HepG2 (cell line): Measurements from ENCODE around the gene ABT1. TPM values are rescaled to one million over a fixed set of nuclear protein-coding genes. Genes with fewer than 3 reads are reported as not detected.

ENCODE experiments used
- CCAR2 ChIP-seq: fragments of 200-400 bp; formaldehyde crosslinking; optimal IDR thresholded peaks from 2 replicates; pipeline ENCODE3; 2018; ENCODE audit warnings: low read depth, mild to moderate bottlenecking, low read length, moderate library complexity
- FOXA1 ChIP-seq, 2 experiments: fragments of 450-650 bp in 1 of 2; sonication (generic) in 1 of 2; formaldehyde crosslinking in 1 of 2; IDR thresholded peaks; 2 replicates each; pipeline versions ENCODE4 v1.4.0 to v1.6.1; 2016 to 2020; ENCODE audit warnings: missing genetic modification reagents in 1 of 2
- FUBP1 ChIP-seq: sonication (generic); formaldehyde crosslinking; IDR thresholded peaks from 2 replicates; pipeline ENCODE4 v1.5.1; 2020; ENCODE audit warnings: missing genetic modification reagents, mild to moderate bottlenecking, borderline replicate concordance
- GPN1 ChIP-seq: sonication (generic); formaldehyde crosslinking; IDR thresholded peaks from 2 replicates; pipeline ENCODE4 v1.5.1; 2020; ENCODE audit warnings: missing genetic modification reagents, borderline replicate concordance
- HHEX ChIP-seq: IDR thresholded peaks from 2 replicates; pipeline ENCODE4 v1.6.1; 2016; ENCODE audit warnings: control low read depth
- HMGA1 ChIP-seq: sonication (generic); formaldehyde crosslinking; conservative IDR thresholded peaks from 2 replicates; pipeline ENCODE4 v1.4.0; 2020; ENCODE audit warnings: missing genetic modification reagents
- HOXD1 ChIP-seq: sonication (generic); formaldehyde crosslinking; IDR thresholded peaks from 2 replicates; pipeline ENCODE4 v1.5.0; 2020; ENCODE audit warnings: missing genetic modification reagents
- ISL2 ChIP-seq: sonication (generic); formaldehyde crosslinking; IDR thresholded peaks from 2 replicates; pipeline ENCODE4 v1.5.0; 2020; ENCODE audit warnings: missing genetic modification reagents
- JUNB ChIP-seq: sonication (generic); formaldehyde crosslinking; IDR thresholded peaks from 2 replicates; pipeline ENCODE4 v1.8.0; 2022; ENCODE audit warnings: missing genetic modification reagents, mild to moderate bottlenecking, borderline replicate concordance
- KLF12 ChIP-seq: sonication (generic); formaldehyde crosslinking; IDR thresholded peaks from 2 replicates; pipeline ENCODE4 v1.4.0; 2020; ENCODE audit warnings: missing genetic modification reagents, borderline replicate concordance
- MEIS1 ChIP-seq: sonication (generic); formaldehyde crosslinking; IDR thresholded peaks from 2 replicates; pipeline ENCODE4 v1.9.0; 2021; ENCODE audit warnings: mild to moderate bottlenecking, missing genetic modification reagents, moderate library complexity, borderline replicate concordance
- MIER2 ChIP-seq: IDR thresholded peaks from 2 replicates; pipeline ENCODE4 v1.6.1; 2016; ENCODE audit warnings: missing biosample characterization, missing genetic modification reagents
- POLR2AphosphoS2 ChIP-seq: IDR thresholded peaks from 2 replicates; pipeline ENCODE4 v1.6.1; 2011; ENCODE audit warnings: low read depth, low read length, improper control_type of control experiment
- SMARCE1 ChIP-seq: fragments of 450-650 bp; IDR thresholded peaks from 2 replicates; pipeline ENCODE4 v1.6.1; 2017; ENCODE audit warnings: borderline replicate concordance
- ZFAT ChIP-seq: sonication (generic); formaldehyde crosslinking; conservative IDR thresholded peaks from 2 replicates; pipeline ENCODE4 v1.8.1; 2023; ENCODE audit warnings: missing genetic modification reagents, inconsistent platforms
- ZNF225 ChIP-seq: sonication (generic); formaldehyde crosslinking; IDR thresholded peaks from 2 replicates; pipeline ENCODE4 v1.4.0; 2020; ENCODE audit warnings: mild to moderate bottlenecking, missing genetic modification reagents
- ZNF552 ChIP-seq: sonication (generic); formaldehyde crosslinking; IDR thresholded peaks from 2 replicates; pipeline ENCODE4 v1.9.0; 2022; ENCODE audit warnings: missing genetic modification reagents, mild to moderate bottlenecking, borderline replicate concordance
- ZNF597 ChIP-seq: sonication (generic); formaldehyde crosslinking; IDR thresholded peaks from 2 replicates; pipeline ENCODE4 v1.5.0; 2020; ENCODE audit warnings: missing genetic modification reagents
- ZNF607 ChIP-seq: sonication (generic); formaldehyde crosslinking; IDR thresholded peaks from 2 replicates; pipeline ENCODE4 v1.5.1; 2020; ENCODE audit warnings: missing genetic modification reagents, mild to moderate bottlenecking, borderline replicate concordance
- ZNF639 ChIP-seq: conservative IDR thresholded peaks from 2 replicates; pipeline ENCODE4 v1.6.1; 2018; ENCODE audit warnings: missing genetic modification reagents
- ZNF740 ChIP-seq: sonication (generic); formaldehyde crosslinking; IDR thresholded peaks from 2 replicates; pipeline ENCODE4 v1.4.0; 2020; ENCODE audit warnings: missing genetic modification reagents
- polyA plus RNA-seq, 8 experiments: library from polyadenylated mRNA; depleted of rRNA in 3 of 8; stranded (reverse) in 7 of 8; unstranded in 1 of 8; fragments of >200 nt; fragmentation: Illumina TruSeq in 4 of 8; extraction: Trizol in 4 of 8; gene quantifications; 2 replicates each; pipeline versions ENCODE4 v1.2.1 to v1.2.3, GENCODE V29; 2011 to 2016; ENCODE audit warnings: low read depth in 4 of 8, missing spikeins in 1 of 8, mixed read lengths in 1 of 8; ENCODE audit not compliant: insufficient read depth in 1 of 8
- total RNA-seq, 5 experiments: library from RNA; depleted of rRNA; stranded (reverse); fragments of >200 nt; fragmentation: Illumina TruSeq; extraction: Trizol; gene quantifications; 2 replicates each; pipeline ENCODE4 v1.2.3, GENCODE V29; 2016; ENCODE audit warnings: low read depth in 1 of 5

Gene ABT1
- total and polyA plus RNA-seq, 2 of the 13 experiments (the other 11 are each of a cell fraction or from before 2014, with no cell fraction given) = 38.4 TPM

- TF ChIP-seq FUBP1 = no peak
- TF ChIP-seq MEIS1 (CRISPR knock-in tag) = no peak
- no peak for TF ChIP-seq ZNF552 (CRISPR knock-in tag)
- peak; percentile 78 for TF ChIP-seq ISL2 (CRISPR knock-in tag)
- no peak; the same call in 1 of the 2 replicates for TF ChIP-seq ZNF639 (CRISPR knock-in tag)
- TF ChIP-seq ZNF225 (CRISPR knock-in tag) = no peak
- TF ChIP-seq JUNB = no peak
- no peak for TF ChIP-seq ZNF607 (CRISPR knock-in tag)
- TF ChIP-seq SMARCE1 = no peak
- TF ChIP-seq CCAR2 = no peak
- peak; percentile 37; the same call in 1 of the 2 replicates for TF ChIP-seq KLF12 (CRISPR knock-in tag)
- TF ChIP-seq ZFAT (CRISPR knock-in tag) = no peak
- peak; percentile 22; the same call in 1 of the 2 replicates for TF ChIP-seq MIER2 (CRISPR knock-in tag)
- 0 out of 2 replicates have a peak, but pooled peaks have one; percentile 81 for TF ChIP-seq ZNF597 (CRISPR knock-in tag)
- TF ChIP-seq GPN1 (CRISPR knock-in tag) = no peak
- TF ChIP-seq POLR2AphosphoS2 = no peak
- no peak for TF ChIP-seq HMGA1 (CRISPR knock-in tag)
- TF ChIP-seq HOXD1 (CRISPR knock-in tag) = peak; percentile 57; the same call in 1 of the 2 replicates
- no peak for TF ChIP-seq HHEX (CRISPR knock-in tag)
- 0 out of 2 replicates have a peak, but pooled peaks have one; percentile 33 for TF ChIP-seq ZNF740 (CRISPR knock-in tag)
- TF ChIP-seq FOXA1 (IDR thresholded peaks at IDR 0.05) = no peak
- 0 out of 2 replicates have a peak, but pooled peaks have one; percentile 15 for TF ChIP-seq FOXA1 (CRISPR knock-in tag; IDR thresholded peaks at IDR 0.05)
Observed at GRCh38 chr6:26556263-26557070, 40.3 kb upstream of the ABT1 start (continued).
